HCT116 (cell line): ENCODE measurements around the gene GOLGA2. TPM values are rescaled to one million over a fixed set of nuclear protein-coding genes. Genes with fewer than 3 reads are reported as not detected.

Experiments
- ATAC-seq: fragments of 200-7000 bp; cut with Tn5 transposase; 2 replicates; pipeline ENCODE4 v1.9.1; 2020; ENCODE audit warnings: mild to moderate bottlenecking, moderate library complexity
- BruUV-seq: library from RNA; stranded (reverse); fragments of 400-500 nt; replicated peaks from 2 replicates; lab custom pipeline; 2021; lab: Mats Ljungman, UMichigan
- CTCF ChIA-PET: fragments of 300-600 bp; sonication (Branson Sonifier 250); formaldehyde crosslinking; loops from one replicate; lab custom pipeline; 2021; ENCODE audit warnings: antibody characterized with exemption; lab: Charles Lee
- POLR2A ChIA-PET: fragments of 300-600, 350-600 bp; sonication (Branson Sonifier 250); formaldehyde crosslinking; loops from one replicate; lab custom pipeline; 2021; ENCODE audit warnings: antibody characterized with exemption; lab: Charles Lee
- RAD21 ChIA-PET, 2 experiments: fragments of 300-600 bp; sonication (Branson Sonifier 250); formaldehyde crosslinking; loops; one replicate each; lab custom pipeline; 2023; ENCODE audit warnings: low total read pairs in 2 of 2; ENCODE audit not compliant: uncharacterized antibody in 2 of 2, unreplicated experiment in 2 of 2, low non-redundant PET in 1 of 2; lab: Charles Lee
- DNase-seq: peaks from one replicate; pipeline ENCODE4 v3.0.0-alpha.2; 2010; ENCODE audit warnings: low read depth, low spot score
- H2AFZ ChIP-seq: fragments of 200-600 bp; shearing (Covaris generic), sonication (generic); 2 replicates; pipeline ENCODE4 v1.6.1; 2017; ENCODE audit warnings: low read depth, mixed run types, mixed read lengths, antibody characterized with exemption, low read length; ENCODE audit not compliant: poor library complexity, severe bottlenecking
- H3K27ac ChIP-seq: 2 replicates; pipeline ENCODE4 v1.5.1; 2012; ENCODE audit warnings: low read depth, low read length
- H3K27me3 ChIP-seq: fragments of 200-600 bp; sonication (generic); 2 replicates; pipeline ENCODE4 v1.6.1; 2016; ENCODE audit warnings: mixed run types, low read length, mixed read lengths; ENCODE audit not compliant: insufficient read depth
- H3K36me3 ChIP-seq, 2 experiments: fragments of 200-500 bp in 1 of 2; fragments of 200-600 bp in 1 of 2; sonication (Bioruptor generic) in 1 of 2; sonication (generic) in 1 of 2; 2 replicates each; pipeline versions ENCODE4 v1.5.1 to v1.6.1; 2014 to 2016; ENCODE audit warnings: low read length in 2 of 2, inconsistent platforms in 1 of 2, mixed read lengths in 1 of 2, mixed run types in 1 of 2; ENCODE audit not compliant: insufficient read depth in 2 of 2, control insufficient read depth in 1 of 2
- H3K4me1 ChIP-seq, 2 experiments: fragments of 200-600 bp in 1 of 2; sonication (generic) in 1 of 2; 2 replicates each; pipeline versions ENCODE4 v1.5.1 to v1.6.1; 2012 to 2017; ENCODE audit warnings: low read length in 2 of 2, inconsistent platforms in 1 of 2, mild to moderate bottlenecking in 1 of 2, mixed read lengths in 1 of 2, mixed run types in 1 of 2, moderate library complexity in 1 of 2; ENCODE audit not compliant: insufficient read depth in 2 of 2, control insufficient read depth in 1 of 2
- H3K4me2 ChIP-seq: fragments of 200-600 bp; sonication (generic); 2 replicates; pipeline ENCODE4 v1.6.1; 2017; ENCODE audit warnings: mixed run types, low read length, mixed read lengths
- H3K4me3 ChIP-seq, 2 experiments: fragments of 200-600 bp in 1 of 2; sonication (generic) in 1 of 2; replicated peaks in 1 of 2; 2 replicates each; pipeline ENCODE4 v1.5.1; 2011 to 2016; ENCODE audit warnings: low read length in 2 of 2, control low read depth in 1 of 2, low read depth in 1 of 2, mild to moderate bottlenecking in 1 of 2, mixed read lengths in 1 of 2, mixed run types in 1 of 2
- H3K79me2 ChIP-seq: fragments of 200-600 bp; sonication (generic); 2 replicates; pipeline ENCODE4 v1.6.1; 2017; ENCODE audit warnings: mild to moderate bottlenecking, mixed run types, low read length, moderate library complexity, mixed read lengths; ENCODE audit not compliant: insufficient read depth
- H3K9ac ChIP-seq: fragments of 200-600 bp; sonication (generic); 2 replicates; pipeline ENCODE4 v1.6.1; 2016; ENCODE audit warnings: low read length, mixed read lengths
- H3K9me2 ChIP-seq: fragments of 200-600 bp; sonication (generic), shearing (Covaris generic); 2 replicates; pipeline ENCODE4 v1.6.1; 2017; ENCODE audit warnings: mixed run types, mild to moderate bottlenecking, moderate library complexity; ENCODE audit not compliant: insufficient read depth
- H3K9me3 ChIP-seq, 2 experiments: fragments of 200-500 bp in 1 of 2; fragments of 200-600 bp in 1 of 2; sonication (Bioruptor generic) in 1 of 2; sonication (generic) in 1 of 2; 2 replicates each; pipeline ENCODE4 v1.6.1; 2014 to 2017; ENCODE audit warnings: low read length in 2 of 2, mixed read lengths in 2 of 2, inconsistent platforms in 1 of 2, low read depth in 1 of 2, mild to moderate bottlenecking in 1 of 2, mixed run types in 1 of 2, moderate library complexity in 1 of 2; ENCODE audit not compliant: control insufficient read depth in 1 of 2, insufficient read depth in 1 of 2
- H4K20me1 ChIP-seq: fragments of 200-600 bp; sonication (generic), shearing (Covaris generic); 2 replicates; pipeline ENCODE4 v1.6.1; 2017; ENCODE audit warnings: mixed run types, mild to moderate bottlenecking, moderate library complexity; ENCODE audit not compliant: insufficient read depth
- CBX3 ChIP-seq: IDR thresholded peaks from 2 replicates; pipeline ENCODE4 v1.6.1; 2012; ENCODE audit warnings: low read depth
- ELF1 ChIP-seq: IDR thresholded peaks from 2 replicates; pipeline ENCODE4 v1.6.1; 2012; ENCODE audit warnings: low read depth, borderline replicate concordance
- FOSL1 ChIP-seq: IDR thresholded peaks from 2 replicates; pipeline ENCODE4 v1.6.1; 2012; ENCODE audit warnings: low read depth
- POLR2A ChIP-seq: IDR thresholded peaks from 2 replicates; pipeline ENCODE4 v1.7.0; 2011; ENCODE audit warnings: borderline replicate concordance; ENCODE audit not compliant: insufficient read depth, insufficient read length; ENCODE audit errors: extremely low read depth
- SIN3A ChIP-seq: IDR thresholded peaks from 2 replicates; pipeline ENCODE4 v1.6.1; 2012; ENCODE audit warnings: low read depth
- SP1 ChIP-seq: IDR thresholded peaks from 2 replicates; pipeline ENCODE4 v1.6.1; 2012; ENCODE audit warnings: low read depth
- YY1 ChIP-seq: IDR thresholded peaks from 2 replicates; pipeline ENCODE4 v1.6.1; 2011; ENCODE audit warnings: low read length, low read depth, moderate library complexity, mild to moderate bottlenecking; ENCODE audit not compliant: insufficient replicate concordance; ENCODE audit errors: extremely low read depth
- ZFX ChIP-seq: fragments of 450-650 bp; IDR thresholded peaks from 2 replicates; pipeline ENCODE4 v1.6.1; 2017
- intact Hi-C: fragments of 100-400 bp; cut with micrococcal nuclease; formaldehyde crosslinking; loops from 2 replicates; pipeline ENCODE4 v1.10.0; 2022
- total RNA-seq: library from RNA; stranded (reverse); gene quantifications from one replicate; pipeline ENCODE4 v1.2.1, GENCODE V29; 2021; ENCODE audit not compliant: unreplicated experiment
- TF ChIP-seq, protein P1 (sequence below), 3 experiments: fragments of 200-600 bp in 1 of 3; sonication (generic) in 1 of 3; IDR thresholded peaks in 2 of 3; conservative IDR thresholded peaks in 1 of 3; 2 replicates each; pipeline ENCODE4 v1.5.1; 2012 to 2017; ENCODE audit warnings: low read depth in 2 of 3, low read length in 2 of 3, antibody characterized with exemption in 1 of 3, borderline replicate concordance in 1 of 3, control low read depth in 1 of 3, mild to moderate bottlenecking in 1 of 3, mixed read lengths in 1 of 3, mixed run types in 1 of 3, moderate library complexity in 1 of 3; ENCODE audit not compliant: insufficient read depth in 1 of 3

Gene GOLGA2
- total RNA-seq, 1 experiment from 2014 or later: 67.0 TPM

GRCh38 chr9:128257907-128258306, 17.9 kb downstream of the GOLGA2 start:
- no peak overlapping the region for H3K4me3 ChIP-seq
- no TSS peak for BruUV-seq
- ChIA-PET RAD21 (interaction anchor here in 1 of 2 experiments (0.6 kb wide), 1 partner anchor 20 kb away, joined by 3 read pairs; no protein-coding TSS in a partner anchor), CTCF (no interaction called here)
- no peaks in the 10 kb centered on the region for H3K79me2 ChIP-seq
- H3K4me2 ChIP-seq: no peak overlapping the region
- H3K27me3 ChIP-seq: no peaks in the 10 kb centered on the region
- no peak overlapping the region for H2AFZ ChIP-seq
- TF ChIP-seq YY1: no peak
- no peak for TF ChIP-seq CBX3
- TF ChIP-seq, all 23 proteins: peak for 0
- Histone ChIP-seq H4K20me1 (no peaks in the 10 kb centered on the region), H3K27ac (no peak overlapping the region), H3K36me3 (peaks cover 0 to 20% of the 10 kb centered on the region in 2 experiments; a peak in 2 of 4 replicates), H3K4me1 (peaks cover 0 to 7% of the 10 kb centered on the region in 2 experiments; a peak in 1 of 4 replicates), H3K9me2 (no peaks in the 10 kb centered on the region), H3K9ac (no peak overlapping the region), H3K9me3 (no peaks in the 10 kb centered on the region)
- no peak for ATAC-seq
- POLR2A ChIA-PET: no interaction called here
- intact Hi-C loops: no loop called here
- DNase-seq: no peak

DNA sequence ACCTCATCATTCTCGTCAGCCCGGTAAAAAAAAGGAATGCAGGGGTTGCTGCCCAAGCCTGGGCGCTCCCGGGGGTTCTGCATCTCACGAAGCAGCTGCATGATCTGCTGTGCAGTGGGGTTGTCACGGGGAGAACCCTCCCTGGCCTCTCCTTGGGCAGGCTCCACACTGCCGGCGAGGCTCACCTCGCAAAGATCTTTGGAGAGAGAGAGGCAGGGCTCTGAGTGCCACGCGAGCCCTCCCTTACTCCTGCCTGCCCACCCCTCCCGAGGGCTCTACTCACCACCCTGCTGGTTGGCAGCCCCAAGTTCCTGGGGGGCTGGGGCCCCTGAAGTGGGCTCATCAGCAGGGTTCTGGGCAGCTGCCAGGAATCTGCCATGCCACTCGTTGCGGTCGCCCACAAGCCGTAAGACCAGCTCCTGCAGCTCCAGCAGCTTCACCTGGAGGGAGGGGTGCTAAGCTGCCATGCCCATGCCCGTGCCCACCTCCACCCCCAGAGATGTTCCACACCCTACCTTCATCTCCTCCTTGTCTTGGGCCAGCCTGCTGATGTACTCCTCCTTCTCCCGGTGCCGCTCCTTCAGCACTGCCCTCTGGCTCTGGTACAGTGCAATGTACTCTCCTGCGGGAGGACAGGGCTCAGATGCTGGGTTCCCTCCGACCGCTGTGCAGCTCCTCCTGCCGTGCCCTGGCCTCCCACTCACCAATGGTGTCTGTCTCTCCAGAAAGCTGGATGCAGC, 18.6 kb downstream of the GOLGA2 start:
- CTCF ChIA-PET: no interaction called here
- H3K9ac ChIP-seq: no peak overlapping the region
- no TSS peak for BruUV-seq
- DNase-seq (no peak), ATAC-seq (no peak)
- H3K4me3 ChIP-seq: no peak overlapping the region
- H3K27ac ChIP-seq: no peak overlapping the region
- H3K4me2 ChIP-seq: no peak overlapping the region
- peaks cover 3% of the 10 kb centered on the region; the same call in 1 of the 2 replicates for H3K79me2 ChIP-seq
- H3K27me3 ChIP-seq: no peaks in the 10 kb centered on the region
- intact Hi-C loops: no loop called here
- POLR2A ChIA-PET: no interaction called here
- H2AFZ ChIP-seq: no peak overlapping the region
- RAD21 ChIA-PET: no interaction called here
- no peaks in the 10 kb centered on the region for H4K20me1 ChIP-seq
- peaks cover 0 to 16% of the 10 kb centered on the region in 2 experiments; a peak in 2 of 4 replicates for H3K36me3 ChIP-seq
- TF ChIP-seq POLR2A: no peak
- no peak for TF ChIP-seq CBX3
- no peak for TF ChIP-seq SP1
- no peak for TF ChIP-seq ELF1
- TF ChIP-seq SIN3A: no peak
- no peak for TF ChIP-seq FOSL1
- TF ChIP-seq, protein P1, sequence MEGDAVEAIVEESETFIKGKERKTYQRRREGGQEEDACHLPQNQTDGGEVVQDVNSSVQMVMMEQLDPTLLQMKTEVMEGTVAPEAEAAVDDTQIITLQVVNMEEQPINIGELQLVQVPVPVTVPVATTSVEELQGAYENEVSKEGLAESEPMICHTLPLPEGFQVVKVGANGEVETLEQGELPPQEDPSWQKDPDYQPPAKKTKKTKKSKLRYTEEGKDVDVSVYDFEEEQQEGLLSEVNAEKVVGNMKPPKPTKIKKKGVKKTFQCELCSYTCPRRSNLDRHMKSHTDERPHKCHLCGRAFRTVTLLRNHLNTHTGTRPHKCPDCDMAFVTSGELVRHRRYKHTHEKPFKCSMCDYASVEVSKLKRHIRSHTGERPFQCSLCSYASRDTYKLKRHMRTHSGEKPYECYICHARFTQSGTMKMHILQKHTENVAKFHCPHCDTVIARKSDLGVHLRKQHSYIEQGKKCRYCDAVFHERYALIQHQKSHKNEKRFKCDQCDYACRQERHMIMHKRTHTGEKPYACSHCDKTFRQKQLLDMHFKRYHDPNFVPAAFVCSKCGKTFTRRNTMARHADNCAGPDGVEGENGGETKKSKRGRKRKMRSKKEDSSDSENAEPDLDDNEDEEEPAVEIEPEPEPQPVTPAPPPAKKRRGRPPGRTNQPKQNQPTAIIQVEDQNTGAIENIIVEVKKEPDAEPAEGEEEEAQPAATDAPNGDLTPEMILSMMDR (IDR thresholded peaks at IDR 0.05 in 2 of 3, conservative IDR thresholded peaks at IDR 0.05 in 1 of 3; ENCODE audit: borderline replicate concordance in 1 of 3, insufficient read depth in 1 of 3, low read depth in 2 of 3, low read length in 2 of 3): no peak
- no peak for TF ChIP-seq ZFX
- H3K9me3 ChIP-seq: no peaks in the 10 kb centered on the region
- no peaks in the 10 kb centered on the region for H3K9me2 ChIP-seq
- H3K4me1 ChIP-seq: peaks cover 0 to 9% of the 10 kb centered on the region in 2 experiments; a peak in 1 of 4 replicates
